GM21825 (cell line): ENCODE data around the gene UBE2L6.

Experiments
- ATAC-seq: cut with Tn5 transposase; IDR thresholded peaks from one replicate; pipeline ENCODE4 v1.9.1; 2021; ENCODE audit warnings: mild to moderate bottlenecking, moderate library complexity; ENCODE audit not compliant: unreplicated experiment

UBE2L6 gene

GRCh38 chr11:57530596-57531507 is 36.6 kb downstream of the UBE2L6 start, which contains the start of gene TIMM10:
TIMM10 (minus strand) TSS chr11:57530754; CDS start chr11:57530189, 565 bp downstream.
- ATAC-seq, result peak; percentile 96

- no peak for ATAC-seq
Measured at GRCh38 chr11:57530215-57530595, 37.3 kb downstream of the UBE2L6 start.

GRCh38 chr11:57529012-57529411 is 38.5 kb downstream of the UBE2L6 start:
- ATAC-seq, result no peak

GRCh38 chr11:57527056-57527631 is 40.3 kb downstream of the UBE2L6 start:
- no peak for ATAC-seq

- ATAC-seq, result no peak
Measured at GRCh38 chr11:57523419-57523818, 44.1 kb downstream of the UBE2L6 start.

GRCh38 chr11:57521116-57521515 is 46.4 kb downstream of the UBE2L6 start:
- ATAC-seq, result no peak

- no peak for ATAC-seq
Measured at GRCh38 chr11:57516061-57516443, 51.4 kb downstream of the UBE2L6 start.

- ATAC-seq, result peak; percentile 51
Measured at GRCh38 chr11:57515332-57516060, 52.0 kb downstream of the UBE2L6 start, which contains the start of gene SLC43A1. SLC43A1 (minus strand) TSS chr11:57515702; CDS start chr11:57514111, 1,591 bp downstream.

GRCh38 chr11:57514538-57515331 is 52.7 kb downstream of the UBE2L6 start:
- ATAC-seq, result peak; percentile 46

- peak; percentile 35 for ATAC-seq
Measured at GRCh38 chr11:57513911-57514537, 53.4 kb downstream of the UBE2L6 start.

GRCh38 chr11:57513452-57513795 is 54.0 kb downstream of the UBE2L6 start:
- ATAC-seq, result no peak

GRCh38 chr11:57512646-57513451 is 54.6 kb downstream of the UBE2L6 start:
- no peak for ATAC-seq

GRCh38 chr11:57511741-57512430 is 55.6 kb downstream of the UBE2L6 start:
- no peak for ATAC-seq

- no peak for ATAC-seq
Measured at GRCh38 chr11:57508341-57509170, 58.9 kb downstream of the UBE2L6 start.

GRCh38 chr11:57506522-57506921 is 61.0 kb downstream of the UBE2L6 start:
- ATAC-seq, result no peak

- ATAC-seq, result no peak
Measured at GRCh38 chr11:57504511-57504910, 63.0 kb downstream of the UBE2L6 start.

- no peak for ATAC-seq
Measured at GRCh38 chr11:57502870-57503269, 64.6 kb downstream of the UBE2L6 start.

- ATAC-seq, result no peak
Measured at GRCh38 chr11:57502376-57502775, 65.1 kb downstream of the UBE2L6 start.
